ENCODE measurements around the gene RIOK1. TPM values are rescaled to one million over a fixed set of nuclear protein-coding genes. Genes with fewer than 3 reads are reported as not detected.
"Not testable (repeated sequence)": the region's sequence is repeated elsewhere in the genome, so short reads cannot be mapped to it uniquely, and the experiment has no call there.

RIOK1 gene
- total RNA-seq, 1 donor from 2014 or later = 16.7 TPM

GRCh38 chr6:7350591-7350990, 39.0 kb upstream of the RIOK1 start:
- DNase-seq (ENCODE audit: low read depth); H3K27ac ChIP-seq (ENCODE audit: low read depth, low read length); H3K4me1 ChIP-seq (ENCODE audit: insufficient read depth, low read length); H3K4me3 Mint-ChIP-seq (ENCODE audit: unreplicated experiment); H4K20me1 ChIP-seq (ENCODE audit: insufficient read depth, low read length); H3K9ac ChIP-seq (ENCODE audit: low read length); H3K4me3 ChIP-seq (ENCODE audit: insufficient read depth, low read depth, low read length); H3K4me1 Mint-ChIP-seq (ENCODE audit: low read depth, unreplicated experiment); H3K27me3 ChIP-seq (ENCODE audit: insufficient read depth, low read length); H3K9me3 Mint-ChIP-seq (ENCODE audit: unreplicated experiment); H3K36me3 ChIP-seq (ENCODE audit: insufficient read depth, low read length); FAIRE-seq; H3K36me3 Mint-ChIP-seq (ENCODE audit: low read depth, unreplicated experiment); H2AFZ ChIP-seq (ENCODE audit: low read depth, low read length); H3K27me3 Mint-ChIP-seq (ENCODE audit: low read depth, unreplicated experiment); H3K4me2 ChIP-seq (ENCODE audit: low read length); H3K9me3 ChIP-seq (ENCODE audit: insufficient read depth, low read depth, low read length); H3K27ac Mint-ChIP-seq (ENCODE audit: unreplicated experiment); H3K79me2 ChIP-seq (ENCODE audit: insufficient read depth, low read length): not testable (repeated sequence)

DNA sequence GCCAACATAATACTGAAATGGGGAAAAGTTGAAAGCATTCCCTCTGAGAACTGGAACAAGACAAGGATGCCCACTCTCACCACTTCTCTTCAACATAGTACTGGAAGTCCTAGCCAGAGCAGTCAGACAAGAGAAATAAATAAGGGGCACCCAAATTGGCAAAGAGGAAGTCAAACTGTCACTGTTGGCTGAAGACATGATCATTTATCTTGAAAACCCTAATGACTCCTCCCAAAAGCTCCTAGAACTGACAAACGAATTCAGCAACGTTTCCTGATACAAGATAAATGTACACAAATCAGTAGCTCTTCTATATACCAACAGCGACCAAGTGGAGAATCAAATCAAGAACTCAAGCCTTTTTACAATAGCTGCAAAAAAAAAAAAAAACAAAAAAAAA, 37.7 kb upstream of the RIOK1 start:
- H3K4me1 Mint-ChIP-seq (ENCODE audit: low read depth, unreplicated experiment); H3K79me2 ChIP-seq (ENCODE audit: insufficient read depth, low read length); H3K4me1 ChIP-seq (ENCODE audit: insufficient read depth, low read length); H3K36me3 ChIP-seq (ENCODE audit: insufficient read depth, low read length); H2AFZ ChIP-seq (ENCODE audit: low read depth, low read length); H3K27ac Mint-ChIP-seq (ENCODE audit: unreplicated experiment); H3K4me3 ChIP-seq (ENCODE audit: insufficient read depth, low read depth, low read length); H3K27me3 Mint-ChIP-seq (ENCODE audit: low read depth, unreplicated experiment); H3K9ac ChIP-seq (ENCODE audit: low read length); FAIRE-seq; DNase-seq (ENCODE audit: low read depth); H3K27me3 ChIP-seq (ENCODE audit: insufficient read depth, low read length); H4K20me1 ChIP-seq (ENCODE audit: insufficient read depth, low read length); H3K9me3 Mint-ChIP-seq (ENCODE audit: unreplicated experiment); H3K27ac ChIP-seq (ENCODE audit: low read depth, low read length); H3K36me3 Mint-ChIP-seq (ENCODE audit: low read depth, unreplicated experiment); H3K4me3 Mint-ChIP-seq (ENCODE audit: unreplicated experiment); H3K9me3 ChIP-seq (ENCODE audit: insufficient read depth, low read depth, low read length); H3K4me2 ChIP-seq (ENCODE audit: low read length): not testable (repeated sequence)

DNA sequence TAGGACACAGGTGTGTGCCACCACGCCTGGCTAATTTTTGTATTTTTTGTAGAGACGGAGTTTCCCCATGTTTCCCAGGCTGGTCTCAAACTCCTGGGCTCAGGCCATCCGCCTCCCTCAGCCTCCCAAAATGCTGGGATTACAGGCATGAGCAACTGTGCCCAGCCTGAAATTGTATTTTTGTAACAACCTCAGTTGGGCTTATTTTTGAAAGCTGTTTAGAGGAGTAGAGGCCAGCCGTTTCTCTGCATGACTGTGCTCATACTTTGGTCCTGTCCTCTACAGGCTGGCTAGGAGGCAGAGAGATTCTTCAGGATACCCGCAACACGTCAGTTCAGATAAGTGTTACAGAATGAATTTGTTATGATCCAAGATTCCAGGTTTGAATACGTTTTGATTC, 22.2 kb upstream of the RIOK1 start:
- DNase-seq (ENCODE audit: low read depth) (no peak), FAIRE-seq (no peak)
- Histone ChIP-seq H3K4me2 (ENCODE audit: low read length) (no peak overlapping the region), H3K79me2 (ENCODE audit: insufficient read depth, low read length) (no peaks in the 10 kb centered on the region), H3K4me1 (ENCODE audit: insufficient read depth, low read length) (no peaks in the 10 kb centered on the region), H3K36me3 (ENCODE audit: insufficient read depth, low read length) (no peaks in the 10 kb centered on the region), H3K9me3 (ENCODE audit: insufficient read depth, low read depth, low read length) (no peaks in the 10 kb centered on the region), H3K4me3 (ENCODE audit: insufficient read depth, low read depth, low read length) (no peak overlapping the region), H3K27ac (ENCODE audit: low read depth, low read length) (no peak overlapping the region), H4K20me1 (ENCODE audit: insufficient read depth, low read length) (no peaks in the 10 kb centered on the region), H2AFZ (ENCODE audit: low read depth, low read length) (no peak overlapping the region), H3K9ac (ENCODE audit: low read length) (no peak overlapping the region), H3K27me3 (ENCODE audit: insufficient read depth, low read length) (no peaks in the 10 kb centered on the region)
- Mint-ChIP-seq H3K27me3 (ENCODE audit: low read depth, unreplicated experiment) (peaks cover 2% of the 10 kb centered on the region), H3K4me3 (ENCODE audit: unreplicated experiment) (no peak overlapping the region), H3K4me1 (ENCODE audit: low read depth, unreplicated experiment) (no peaks in the 10 kb centered on the region), H3K9me3 (ENCODE audit: unreplicated experiment) (no peaks in the 10 kb centered on the region), H3K27ac (ENCODE audit: unreplicated experiment) (no peak overlapping the region), H3K36me3 (ENCODE audit: low read depth, unreplicated experiment) (no peaks in the 10 kb centered on the region)
- no peak for TF ChIP-seq EZH2 (IDR thresholded peaks at IDR 0.05; ENCODE audit: insufficient read depth, low read length)
- TF ChIP-seq, protein P1, sequence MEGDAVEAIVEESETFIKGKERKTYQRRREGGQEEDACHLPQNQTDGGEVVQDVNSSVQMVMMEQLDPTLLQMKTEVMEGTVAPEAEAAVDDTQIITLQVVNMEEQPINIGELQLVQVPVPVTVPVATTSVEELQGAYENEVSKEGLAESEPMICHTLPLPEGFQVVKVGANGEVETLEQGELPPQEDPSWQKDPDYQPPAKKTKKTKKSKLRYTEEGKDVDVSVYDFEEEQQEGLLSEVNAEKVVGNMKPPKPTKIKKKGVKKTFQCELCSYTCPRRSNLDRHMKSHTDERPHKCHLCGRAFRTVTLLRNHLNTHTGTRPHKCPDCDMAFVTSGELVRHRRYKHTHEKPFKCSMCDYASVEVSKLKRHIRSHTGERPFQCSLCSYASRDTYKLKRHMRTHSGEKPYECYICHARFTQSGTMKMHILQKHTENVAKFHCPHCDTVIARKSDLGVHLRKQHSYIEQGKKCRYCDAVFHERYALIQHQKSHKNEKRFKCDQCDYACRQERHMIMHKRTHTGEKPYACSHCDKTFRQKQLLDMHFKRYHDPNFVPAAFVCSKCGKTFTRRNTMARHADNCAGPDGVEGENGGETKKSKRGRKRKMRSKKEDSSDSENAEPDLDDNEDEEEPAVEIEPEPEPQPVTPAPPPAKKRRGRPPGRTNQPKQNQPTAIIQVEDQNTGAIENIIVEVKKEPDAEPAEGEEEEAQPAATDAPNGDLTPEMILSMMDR (IDR thresholded peaks at IDR 0.05; ENCODE audit: insufficient read depth, low read depth, low read length) = no peak

GRCh38 chr6:7373739-7374138, 15.9 kb upstream of the RIOK1 start:
- no peak overlapping the region for H3K4me3 ChIP-seq (ENCODE audit: insufficient read depth, low read depth, low read length)
- DNase-seq (ENCODE audit: low read depth) = no peak
- no peak overlapping the region for H3K4me2 ChIP-seq (ENCODE audit: low read length)
- H3K4me3 Mint-ChIP-seq (ENCODE audit: unreplicated experiment) = no peak overlapping the region
- H3K4me1 ChIP-seq (ENCODE audit: insufficient read depth, low read length) = no peaks in the 10 kb centered on the region
- H3K9me3 ChIP-seq (ENCODE audit: insufficient read depth, low read depth, low read length) = no peaks in the 10 kb centered on the region
- H3K9ac ChIP-seq (ENCODE audit: low read length) = no peak overlapping the region
- TF ChIP-seq, protein P1 (IDR thresholded peaks at IDR 0.05; ENCODE audit: insufficient read depth, low read depth, low read length) = no peak
- TF ChIP-seq EZH2 (IDR thresholded peaks at IDR 0.05; ENCODE audit: insufficient read depth, low read length) = no peak
- no peaks in the 10 kb centered on the region for H3K36me3 ChIP-seq (ENCODE audit: insufficient read depth, low read length)
- FAIRE-seq = no peak
- no peaks in the 10 kb centered on the region for H4K20me1 ChIP-seq (ENCODE audit: insufficient read depth, low read length)
- no peaks in the 10 kb centered on the region for H3K79me2 ChIP-seq (ENCODE audit: insufficient read depth, low read length)
- no peaks in the 10 kb centered on the region for H3K36me3 Mint-ChIP-seq (ENCODE audit: low read depth, unreplicated experiment)
- H3K9me3 Mint-ChIP-seq (ENCODE audit: unreplicated experiment) = no peaks in the 10 kb centered on the region
- H3K27ac Mint-ChIP-seq (ENCODE audit: unreplicated experiment) = no peak overlapping the region
- H3K27me3 Mint-ChIP-seq (ENCODE audit: low read depth, unreplicated experiment) = no peaks in the 10 kb centered on the region
- peaks cover 4% of the 10 kb centered on the region for H3K4me1 Mint-ChIP-seq (ENCODE audit: low read depth, unreplicated experiment)
- no peak overlapping the region for H2AFZ ChIP-seq (ENCODE audit: low read depth, low read length)
- H3K27ac ChIP-seq (ENCODE audit: low read depth, low read length) = no peak overlapping the region
- H3K27me3 ChIP-seq (ENCODE audit: insufficient read depth, low read length) = no peaks in the 10 kb centered on the region
